KMS-11 (cell line): ENCODE measurements around the gene PLXNA1.

Source experiments
- H2AFZ ChIP-seq: fragments of 200-600 bp; sonication (generic); 2 replicates; pipeline ENCODE4 v1.6.1; 2016; ENCODE audit warnings: antibody characterized with exemption, mixed run types, low read depth
- H3K27ac ChIP-seq: fragments of 200-600 bp; sonication (generic); 2 replicates; pipeline ENCODE4 v1.6.1; 2016; ENCODE audit warnings: mild to moderate bottlenecking, mixed run types
- H3K27me3 ChIP-seq: fragments of 200-600 bp; sonication (generic); 2 replicates; pipeline ENCODE4 v1.6.1; 2017; ENCODE audit warnings: mild to moderate bottlenecking, low read depth, mixed run types, moderate library complexity; ENCODE audit not compliant: insufficient read depth
- H3K36me3 ChIP-seq: fragments of 200-600 bp; sonication (generic); 2 replicates; pipeline ENCODE4 v1.6.1; 2017; ENCODE audit warnings: mild to moderate bottlenecking, mixed run types; ENCODE audit not compliant: insufficient read depth
- H3K4me1 ChIP-seq: fragments of 200-600 bp; sonication (generic); 2 replicates; pipeline ENCODE4 v1.6.1; 2016; ENCODE audit warnings: mild to moderate bottlenecking, low read depth, mixed run types; ENCODE audit not compliant: poor library complexity, severe bottlenecking
- H3K4me2 ChIP-seq: fragments of 200-600 bp; sonication (generic); 2 replicates; pipeline ENCODE4 v1.7.0; 2016; ENCODE audit warnings: mild to moderate bottlenecking, mixed run types
- H3K4me3 ChIP-seq: fragments of 200-600 bp; sonication (generic); IDR thresholded peaks from 2 replicates; pipeline ENCODE4 v1.6.1; 2017; ENCODE audit warnings: low read depth, low read length, mixed read lengths; ENCODE audit not compliant: insufficient read depth
- H3K79me2 ChIP-seq: fragments of 200-600 bp; sonication (generic); 2 replicates; pipeline ENCODE4 v1.6.1; 2016; ENCODE audit warnings: low read depth, mixed run types; ENCODE audit not compliant: insufficient read depth
- H3K9ac ChIP-seq: fragments of 200-600 bp; sonication (generic); 2 replicates; pipeline ENCODE4 v1.6.1; 2016; ENCODE audit warnings: mild to moderate bottlenecking, mixed run types
- H4K20me1 ChIP-seq: fragments of 200-600 bp; sonication (generic); 2 replicates; pipeline ENCODE4 v1.6.1; 2016; ENCODE audit warnings: mild to moderate bottlenecking, mixed run types; ENCODE audit not compliant: insufficient read depth
- TF ChIP-seq, protein P1 (sequence below): fragments of 200-600 bp; sonication (generic); conservative IDR thresholded peaks from 2 replicates; pipeline ENCODE4 v1.6.1; 2017; ENCODE audit warnings: low read depth, mild to moderate bottlenecking, antibody characterized with exemption, low read length, moderate library complexity, mixed read lengths

The PLXNA1 gene

DNA sequence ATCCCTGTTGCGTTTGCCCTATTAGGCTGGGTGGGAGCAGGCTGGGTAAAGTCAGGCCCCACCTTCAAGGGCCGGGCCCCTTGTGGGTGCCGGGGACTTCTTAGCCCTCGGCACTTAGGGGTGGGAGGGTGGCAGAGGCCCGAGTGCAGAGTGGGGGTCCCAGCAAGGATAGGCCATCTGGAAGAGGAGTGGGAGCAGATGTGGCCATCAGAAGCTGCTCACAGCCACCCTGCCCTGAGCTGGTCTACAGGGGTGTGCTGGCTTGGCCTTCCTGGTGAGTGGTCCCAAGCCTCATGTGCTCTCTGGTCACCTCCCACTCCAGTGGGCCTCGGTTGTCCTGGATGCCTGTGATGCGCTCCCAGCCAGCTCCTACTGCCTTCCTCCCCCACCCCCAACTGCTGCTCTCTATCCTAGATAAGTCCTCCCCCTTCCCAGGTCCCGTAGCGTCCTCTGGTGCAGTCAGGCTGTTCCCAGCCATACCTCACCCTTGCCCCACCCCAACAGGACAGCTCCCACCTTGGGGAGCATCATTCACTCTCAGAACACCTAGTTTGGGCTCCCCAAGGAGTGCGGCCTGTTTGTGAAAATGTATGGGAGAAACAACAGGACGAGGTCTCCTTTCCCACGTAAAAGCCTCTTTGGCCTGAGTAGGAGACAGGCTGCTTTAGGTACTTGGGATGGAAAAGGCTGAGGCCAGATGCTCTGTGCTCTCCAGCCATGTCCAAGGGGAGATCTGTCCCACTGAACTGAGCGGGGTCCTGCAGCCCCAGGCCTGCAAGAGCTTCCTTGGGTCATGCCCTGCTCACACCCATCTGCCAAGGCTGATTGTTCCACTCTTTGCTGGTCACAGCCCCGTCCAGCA, 24.9 kb upstream of the PLXNA1 start:
- H3K4me3 ChIP-seq = no peak overlapping the region
- no peaks in the 10 kb centered on the region for H3K4me1 ChIP-seq
- H3K79me2 ChIP-seq = no peaks in the 10 kb centered on the region
- H3K9ac ChIP-seq = no peak overlapping the region
- H2AFZ ChIP-seq = no peak overlapping the region
- TF ChIP-seq, protein P1, sequence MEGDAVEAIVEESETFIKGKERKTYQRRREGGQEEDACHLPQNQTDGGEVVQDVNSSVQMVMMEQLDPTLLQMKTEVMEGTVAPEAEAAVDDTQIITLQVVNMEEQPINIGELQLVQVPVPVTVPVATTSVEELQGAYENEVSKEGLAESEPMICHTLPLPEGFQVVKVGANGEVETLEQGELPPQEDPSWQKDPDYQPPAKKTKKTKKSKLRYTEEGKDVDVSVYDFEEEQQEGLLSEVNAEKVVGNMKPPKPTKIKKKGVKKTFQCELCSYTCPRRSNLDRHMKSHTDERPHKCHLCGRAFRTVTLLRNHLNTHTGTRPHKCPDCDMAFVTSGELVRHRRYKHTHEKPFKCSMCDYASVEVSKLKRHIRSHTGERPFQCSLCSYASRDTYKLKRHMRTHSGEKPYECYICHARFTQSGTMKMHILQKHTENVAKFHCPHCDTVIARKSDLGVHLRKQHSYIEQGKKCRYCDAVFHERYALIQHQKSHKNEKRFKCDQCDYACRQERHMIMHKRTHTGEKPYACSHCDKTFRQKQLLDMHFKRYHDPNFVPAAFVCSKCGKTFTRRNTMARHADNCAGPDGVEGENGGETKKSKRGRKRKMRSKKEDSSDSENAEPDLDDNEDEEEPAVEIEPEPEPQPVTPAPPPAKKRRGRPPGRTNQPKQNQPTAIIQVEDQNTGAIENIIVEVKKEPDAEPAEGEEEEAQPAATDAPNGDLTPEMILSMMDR = no peak
- H3K36me3 ChIP-seq = no peaks in the 10 kb centered on the region
- no peaks in the 10 kb centered on the region for H3K27me3 ChIP-seq
- H4K20me1 ChIP-seq = no peaks in the 10 kb centered on the region
- H3K4me2 ChIP-seq = no peak overlapping the region
- no peak overlapping the region for H3K27ac ChIP-seq

DNA sequence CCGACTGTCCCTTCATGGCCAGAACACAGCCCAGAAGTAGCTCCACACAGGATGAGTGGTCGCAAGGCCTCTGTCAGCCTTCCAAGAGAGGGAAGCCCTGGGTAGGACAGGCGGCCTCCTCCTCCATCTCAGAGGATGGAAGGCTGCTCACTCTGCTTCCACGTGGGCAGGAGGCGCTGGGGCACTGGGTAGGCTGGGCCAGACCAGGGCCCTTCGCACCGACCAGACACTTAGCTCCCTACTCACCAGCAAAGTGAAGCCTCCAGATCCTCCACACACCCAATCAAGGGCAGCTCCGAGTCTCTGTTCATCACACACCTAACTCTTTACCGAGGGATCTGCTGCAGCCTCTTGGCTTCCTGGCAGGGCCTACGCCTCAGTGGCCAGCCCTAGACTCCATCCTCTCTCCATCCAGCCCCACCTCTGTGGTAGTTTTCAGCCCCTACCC, 24.3 kb upstream of the PLXNA1 start:
- H3K27me3 ChIP-seq = no peaks in the 10 kb centered on the region
- H2AFZ ChIP-seq = no peak overlapping the region
- no peak overlapping the region for H3K4me3 ChIP-seq
- no peak overlapping the region for H3K4me2 ChIP-seq
- H3K36me3 ChIP-seq = no peaks in the 10 kb centered on the region
- TF ChIP-seq, protein P1 = no peak
- no peaks in the 10 kb centered on the region for H3K79me2 ChIP-seq
- H3K9ac ChIP-seq = no peak overlapping the region
- H4K20me1 ChIP-seq = no peaks in the 10 kb centered on the region
- H3K27ac ChIP-seq = no peak overlapping the region
- no peaks in the 10 kb centered on the region for H3K4me1 ChIP-seq

DNA sequence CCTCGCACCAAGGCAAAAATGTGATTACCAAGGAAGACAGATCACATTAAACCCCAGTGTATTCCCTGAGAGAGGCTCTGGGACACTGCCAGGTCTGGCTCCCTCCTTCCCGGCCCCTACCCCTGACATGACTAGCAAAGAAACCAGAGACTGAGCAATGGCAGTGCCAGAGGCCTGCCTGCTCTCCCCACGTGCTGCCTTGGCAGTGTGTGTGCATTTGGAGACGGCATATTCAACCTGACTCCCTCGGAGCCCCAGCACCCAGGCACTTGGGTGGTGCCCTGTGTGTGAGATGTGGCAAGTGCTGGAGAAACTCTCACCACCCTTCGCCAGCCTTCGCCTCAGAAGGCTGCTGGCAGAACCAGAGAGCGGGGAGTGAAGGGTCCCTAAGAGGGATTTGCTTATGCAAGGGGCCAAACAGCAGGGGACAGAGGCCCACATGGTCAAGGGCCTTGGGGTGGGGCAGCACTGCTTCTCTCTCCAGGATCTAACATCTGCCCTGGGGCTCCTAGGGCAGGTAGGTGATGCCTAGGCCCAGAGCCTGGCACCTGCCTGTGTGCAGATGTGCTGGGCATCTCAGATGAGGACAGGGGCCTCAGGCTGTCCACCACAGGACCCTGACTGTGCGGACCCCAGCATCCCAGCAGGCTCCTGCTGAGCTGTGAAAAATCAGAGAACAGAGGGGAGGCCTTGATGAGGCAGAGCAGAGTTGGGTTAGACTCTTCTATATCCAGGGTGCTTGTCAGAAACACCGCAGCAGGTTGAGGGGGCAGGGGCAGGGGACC, 23.6 kb upstream of the PLXNA1 start:
- Histone ChIP-seq H3K27ac (no peak overlapping the region), H4K20me1 (no peaks in the 10 kb centered on the region), H2AFZ (no peak overlapping the region), H3K36me3 (no peaks in the 10 kb centered on the region), H3K4me2 (no peak overlapping the region), H3K4me1 (no peaks in the 10 kb centered on the region), H3K27me3 (no peaks in the 10 kb centered on the region), H3K4me3 (no peak overlapping the region), H3K9ac (no peak overlapping the region), H3K79me2 (no peaks in the 10 kb centered on the region)
- TF ChIP-seq, protein P1 = no peak

DNA sequence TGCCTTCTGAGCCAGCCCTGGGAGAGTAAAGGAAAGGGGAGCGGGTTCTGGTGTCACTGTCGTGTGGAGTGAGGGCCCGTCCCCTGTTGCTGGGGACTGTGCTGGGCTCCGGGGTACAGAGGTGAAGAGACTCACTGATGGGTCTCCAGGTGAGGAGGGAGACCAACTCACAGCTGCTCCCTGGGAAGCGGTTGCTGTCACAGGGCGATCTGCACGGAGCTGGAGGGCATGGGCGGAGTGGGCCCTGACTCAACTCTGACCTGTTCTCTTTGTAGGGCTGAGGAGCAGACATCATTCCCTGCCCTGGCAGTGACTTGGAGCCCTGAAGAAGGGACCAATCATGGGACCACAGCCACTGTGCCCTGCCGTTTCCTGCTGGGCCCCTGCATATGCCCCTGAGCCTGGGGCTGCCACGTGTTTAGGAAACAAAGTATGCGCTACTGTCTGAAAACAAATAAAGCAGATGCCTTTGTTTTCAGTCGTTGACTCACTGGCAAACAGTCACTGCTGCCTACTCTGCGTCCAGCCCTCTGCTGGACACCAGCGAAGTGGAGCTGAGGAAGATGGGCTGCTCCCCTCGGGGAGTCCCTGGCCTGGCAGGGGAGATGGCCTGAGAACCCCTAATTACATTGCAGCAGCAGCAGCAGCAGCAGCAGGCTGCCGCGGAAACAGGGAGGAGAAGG, 22.9 kb upstream of the PLXNA1 start:
- Histone ChIP-seq H3K79me2 (no peaks in the 10 kb centered on the region), H2AFZ (no peak overlapping the region), H3K36me3 (no peaks in the 10 kb centered on the region), H3K4me2 (no peak overlapping the region), H3K27ac (no peak overlapping the region), H3K9ac (no peak overlapping the region), H3K4me3 (no peak overlapping the region), H3K4me1 (no peaks in the 10 kb centered on the region), H3K27me3 (no peaks in the 10 kb centered on the region), H4K20me1 (no peaks in the 10 kb centered on the region)
- TF ChIP-seq, protein P1 = no peak
